ENCODE data around the gene LMO1. TPM values are rescaled to one million over a fixed set of nuclear protein-coding genes. Genes with fewer than 3 reads are reported as not detected.

Gene LMO1
- total and polyA plus RNA-seq, 9 of the 15 experiments (the other 6 are each of a cell fraction or from before 2014, with no cell fraction given), result not detected

DNA sequence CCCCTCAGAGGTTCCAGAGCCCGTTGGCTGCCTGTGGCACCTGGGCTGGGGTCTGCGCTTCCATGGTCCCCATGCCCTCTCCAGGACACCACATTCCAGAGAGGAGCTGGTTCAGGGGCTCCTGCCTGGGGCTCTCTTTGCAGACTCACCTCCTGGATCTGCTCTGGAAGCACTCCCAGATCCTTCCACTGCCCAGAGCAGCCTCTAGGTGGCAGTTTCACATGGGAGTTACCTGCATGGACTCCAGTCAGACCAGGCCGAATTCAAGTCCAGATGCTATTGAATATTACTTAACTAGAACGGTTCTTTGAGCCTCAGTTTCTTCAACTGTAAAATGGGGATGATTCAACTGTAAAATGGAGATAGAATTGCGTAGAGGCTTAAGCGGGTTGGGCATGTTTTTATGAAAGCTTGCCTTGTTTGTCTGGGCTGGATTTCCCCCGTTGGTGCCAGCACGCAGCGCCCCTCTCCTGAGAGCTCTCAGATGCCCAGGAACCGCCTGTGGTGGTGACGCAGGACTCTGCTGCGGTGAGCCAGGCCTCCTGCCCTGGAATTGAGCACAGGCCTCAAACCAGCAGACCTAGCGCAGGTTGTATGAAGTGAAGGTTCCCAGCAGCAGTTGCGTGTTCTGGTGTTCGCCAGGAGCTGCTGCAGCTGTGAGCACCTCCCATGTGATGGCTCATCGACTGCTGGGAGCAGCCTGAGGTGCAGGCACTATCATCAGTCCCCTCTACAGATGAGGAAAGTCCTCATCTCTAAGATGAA lies 44.2 kb downstream of the LMO1 start:
- 0 out of 2 replicates have a peak, but pooled peaks cover 10% of the 10 kb centered on the region for H4K20me1 ChIP-seq (replicated peaks; ENCODE audit: control insufficient read depth, insufficient read depth, low read length)
- no peak overlapping the region for H3K4me3 ChIP-seq
- peak; percentile 91 for FAIRE-seq
- no peaks in the 10 kb centered on the region for H3K9me1 ChIP-seq (ENCODE audit: control insufficient read depth, insufficient read depth, low read length)
- no peaks in the 10 kb centered on the region; a peak in 2 of 5 replicates for H3K4me1 ChIP-seq (replicated peaks in 1 of 2; ENCODE audit: control insufficient read depth in 2 of 2, insufficient read depth in 2 of 2, low read length in 2 of 2)
- 23% methylated on average over 15 of the region's 16 CpGs for WGBS (ENCODE audit: insufficient coverage, low coverage, missing lambda C conversion rate)
- in situ Hi-C loops (cut with MboI), result loop anchor here (10.0 kb wide), 1 partner anchor 345 kb away; no protein-coding TSS in a partner anchor
- H3K27ac ChIP-seq (ENCODE audit: extremely low read depth, low read depth, low read length), result no peak overlapping the region
- BruUV-seq (replicated peaks), result no TSS peak
- CTCF ChIA-PET (ENCODE audit: low intra/inter-chr PET ratio), result no interaction called here
- ATAC-seq, result peak; percentile 96
- peak overlapping the region in 1 of 2 experiments; percentile 40; a peak in 1 of 4 replicates for H3K9ac ChIP-seq (ENCODE audit: insufficient read depth in 1 of 2, low read depth in 2 of 2, low read length in 2 of 2)
- no peaks in the 10 kb centered on the region for H3K9me3 ChIP-seq (replicated peaks; ENCODE audit: control insufficient read depth, insufficient read depth, low read depth, low read length)
- H3K36me3 ChIP-seq (ENCODE audit: control insufficient read depth, insufficient read depth, low read length), result no peaks in the 10 kb centered on the region
- no peaks in the 10 kb centered on the region for H3K79me2 ChIP-seq (ENCODE audit: control insufficient read depth, insufficient read depth, low read length)
- intact Hi-C loops (cut with micrococcal nuclease), result loop anchor here (5.0 kb wide), 1 partner anchor 728 kb away; no protein-coding TSS in a partner anchor
- H3K4me2 ChIP-seq (ENCODE audit: insufficient read depth, low read length), result no peak overlapping the region
- POLR2A ChIA-PET, result no interaction called here
- DNase-seq (ENCODE audit: extremely low read depth in 1 of 4, low spot score in 3 of 4), result peak; percentile 51 to 76 (median 68)
- peaks cover 10 to 61% of the 10 kb centered on the region in 2 experiments; a peak in 4 of 5 replicates for H3K27me3 ChIP-seq (ENCODE audit: control insufficient read depth in 2 of 2, insufficient read depth in 2 of 2, low read length in 2 of 2)
- no peak overlapping the region for H2AFZ ChIP-seq (ENCODE audit: low read depth, low read length)
- TF ChIP-seq, protein P1, sequence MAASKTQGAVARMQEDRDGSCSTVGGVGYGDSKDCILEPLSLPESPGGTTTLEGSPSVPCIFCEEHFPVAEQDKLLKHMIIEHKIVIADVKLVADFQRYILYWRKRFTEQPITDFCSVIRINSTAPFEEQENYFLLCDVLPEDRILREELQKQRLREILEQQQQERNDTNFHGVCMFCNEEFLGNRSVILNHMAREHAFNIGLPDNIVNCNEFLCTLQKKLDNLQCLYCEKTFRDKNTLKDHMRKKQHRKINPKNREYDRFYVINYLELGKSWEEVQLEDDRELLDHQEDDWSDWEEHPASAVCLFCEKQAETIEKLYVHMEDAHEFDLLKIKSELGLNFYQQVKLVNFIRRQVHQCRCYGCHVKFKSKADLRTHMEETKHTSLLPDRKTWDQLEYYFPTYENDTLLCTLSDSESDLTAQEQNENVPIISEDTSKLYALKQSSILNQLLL (CRISPR knock-in tag; IDR thresholded peaks at IDR 0.05; ENCODE audit: borderline replicate concordance), result no peak
- TF ChIP-seq, protein P2, sequence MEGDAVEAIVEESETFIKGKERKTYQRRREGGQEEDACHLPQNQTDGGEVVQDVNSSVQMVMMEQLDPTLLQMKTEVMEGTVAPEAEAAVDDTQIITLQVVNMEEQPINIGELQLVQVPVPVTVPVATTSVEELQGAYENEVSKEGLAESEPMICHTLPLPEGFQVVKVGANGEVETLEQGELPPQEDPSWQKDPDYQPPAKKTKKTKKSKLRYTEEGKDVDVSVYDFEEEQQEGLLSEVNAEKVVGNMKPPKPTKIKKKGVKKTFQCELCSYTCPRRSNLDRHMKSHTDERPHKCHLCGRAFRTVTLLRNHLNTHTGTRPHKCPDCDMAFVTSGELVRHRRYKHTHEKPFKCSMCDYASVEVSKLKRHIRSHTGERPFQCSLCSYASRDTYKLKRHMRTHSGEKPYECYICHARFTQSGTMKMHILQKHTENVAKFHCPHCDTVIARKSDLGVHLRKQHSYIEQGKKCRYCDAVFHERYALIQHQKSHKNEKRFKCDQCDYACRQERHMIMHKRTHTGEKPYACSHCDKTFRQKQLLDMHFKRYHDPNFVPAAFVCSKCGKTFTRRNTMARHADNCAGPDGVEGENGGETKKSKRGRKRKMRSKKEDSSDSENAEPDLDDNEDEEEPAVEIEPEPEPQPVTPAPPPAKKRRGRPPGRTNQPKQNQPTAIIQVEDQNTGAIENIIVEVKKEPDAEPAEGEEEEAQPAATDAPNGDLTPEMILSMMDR (IDR thresholded peaks at IDR 0.05 in 2 of 3, conservative IDR thresholded peaks at IDR 0.05 in 1 of 3; ENCODE audit: insufficient read depth in 2 of 3, low read depth in 1 of 3, low read length in 3 of 3), result peak; percentile 64 to 75 (median 67)
- TF ChIP-seq, protein P3, sequence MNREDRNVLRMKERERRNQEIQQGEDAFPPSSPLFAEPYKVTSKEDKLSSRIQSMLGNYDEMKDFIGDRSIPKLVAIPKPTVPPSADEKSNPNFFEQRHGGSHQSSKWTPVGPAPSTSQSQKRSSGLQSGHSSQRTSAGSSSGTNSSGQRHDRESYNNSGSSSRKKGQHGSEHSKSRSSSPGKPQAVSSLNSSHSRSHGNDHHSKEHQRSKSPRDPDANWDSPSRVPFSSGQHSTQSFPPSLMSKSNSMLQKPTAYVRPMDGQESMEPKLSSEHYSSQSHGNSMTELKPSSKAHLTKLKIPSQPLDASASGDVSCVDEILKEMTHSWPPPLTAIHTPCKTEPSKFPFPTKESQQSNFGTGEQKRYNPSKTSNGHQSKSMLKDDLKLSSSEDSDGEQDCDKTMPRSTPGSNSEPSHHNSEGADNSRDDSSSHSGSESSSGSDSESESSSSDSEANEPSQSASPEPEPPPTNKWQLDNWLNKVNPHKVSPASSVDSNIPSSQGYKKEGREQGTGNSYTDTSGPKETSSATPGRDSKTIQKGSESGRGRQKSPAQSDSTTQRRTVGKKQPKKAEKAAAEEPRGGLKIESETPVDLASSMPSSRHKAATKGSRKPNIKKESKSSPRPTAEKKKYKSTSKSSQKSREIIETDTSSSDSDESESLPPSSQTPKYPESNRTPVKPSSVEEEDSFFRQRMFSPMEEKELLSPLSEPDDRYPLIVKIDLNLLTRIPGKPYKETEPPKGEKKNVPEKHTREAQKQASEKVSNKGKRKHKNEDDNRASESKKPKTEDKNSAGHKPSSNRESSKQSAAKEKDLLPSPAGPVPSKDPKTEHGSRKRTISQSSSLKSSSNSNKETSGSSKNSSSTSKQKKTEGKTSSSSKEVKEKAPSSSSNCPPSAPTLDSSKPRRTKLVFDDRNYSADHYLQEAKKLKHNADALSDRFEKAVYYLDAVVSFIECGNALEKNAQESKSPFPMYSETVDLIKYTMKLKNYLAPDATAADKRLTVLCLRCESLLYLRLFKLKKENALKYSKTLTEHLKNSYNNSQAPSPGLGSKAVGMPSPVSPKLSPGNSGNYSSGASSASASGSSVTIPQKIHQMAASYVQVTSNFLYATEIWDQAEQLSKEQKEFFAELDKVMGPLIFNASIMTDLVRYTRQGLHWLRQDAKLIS (CRISPR knock-in tag; IDR thresholded peaks at IDR 0.05), result no peak
- TF ChIP-seq, protein P4, sequence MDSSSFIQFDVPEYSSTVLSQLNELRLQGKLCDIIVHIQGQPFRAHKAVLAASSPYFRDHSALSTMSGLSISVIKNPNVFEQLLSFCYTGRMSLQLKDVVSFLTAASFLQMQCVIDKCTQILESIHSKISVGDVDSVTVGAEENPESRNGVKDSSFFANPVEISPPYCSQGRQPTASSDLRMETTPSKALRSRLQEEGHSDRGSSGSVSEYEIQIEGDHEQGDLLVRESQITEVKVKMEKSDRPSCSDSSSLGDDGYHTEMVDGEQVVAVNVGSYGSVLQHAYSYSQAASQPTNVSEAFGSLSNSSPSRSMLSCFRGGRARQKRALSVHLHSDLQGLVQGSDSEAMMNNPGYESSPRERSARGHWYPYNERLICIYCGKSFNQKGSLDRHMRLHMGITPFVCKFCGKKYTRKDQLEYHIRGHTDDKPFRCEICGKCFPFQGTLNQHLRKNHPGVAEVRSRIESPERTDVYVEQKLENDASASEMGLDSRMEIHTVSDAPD (CRISPR knock-in tag; IDR thresholded peaks at IDR 0.05), result no peak
- TF ChIP-seq CBX5 (IDR thresholded peaks at IDR 0.05; ENCODE audit: borderline replicate concordance, low read depth), result no peak
